ENCODE measurements around the gene FAH. TPM values are rescaled to one million over a fixed set of nuclear protein-coding genes. Genes with fewer than 3 reads are reported as not detected.

Gene FAH
- polyA plus RNA-seq, 4 donors: 26.3 to 81.5 (median 48.7) TPM

DNA sequence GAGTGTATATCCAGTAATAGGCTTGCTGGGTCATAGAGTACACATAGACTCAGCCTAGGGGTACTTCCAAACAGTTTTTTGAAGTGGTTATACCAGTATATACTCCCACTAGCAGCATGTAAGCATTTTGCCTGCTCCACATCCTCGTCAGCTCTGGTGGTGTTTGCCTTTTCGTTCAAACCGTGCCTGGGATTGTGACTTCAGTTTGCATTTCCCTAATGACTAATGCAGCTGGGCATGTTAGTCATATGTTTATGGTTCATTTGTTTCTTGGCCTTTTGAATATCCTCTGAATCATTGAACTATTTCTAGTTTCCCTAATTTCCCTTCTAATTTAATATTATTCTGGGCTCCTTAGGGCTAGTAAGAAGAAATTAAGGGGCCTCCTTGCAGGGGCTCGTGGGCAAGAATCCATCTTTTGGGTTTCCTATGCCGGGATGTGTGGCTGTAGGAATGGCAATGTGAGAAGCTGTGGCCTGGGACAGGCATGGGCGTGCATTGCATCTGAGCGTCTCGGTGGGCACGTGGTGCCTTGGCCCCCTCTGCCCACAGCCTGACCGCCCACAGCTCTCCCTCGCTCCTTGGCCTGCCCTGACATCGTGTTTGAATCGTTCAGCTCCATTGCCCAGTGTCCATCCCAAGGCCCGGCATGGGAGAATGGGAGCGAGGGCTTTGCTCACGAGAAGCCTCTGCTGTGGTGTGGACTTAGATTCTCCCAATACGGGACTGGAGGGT lies 26.4 kb downstream of the FAH start:
- no peaks in the 10 kb centered on the region for H3K27me3 ChIP-seq (ENCODE audit: control insufficient read depth in 3 of 3, insufficient read depth in 3 of 3, low read length in 3 of 3)
- no peaks in the 10 kb centered on the region for H3K4me1 ChIP-seq (ENCODE audit: control insufficient read depth in 3 of 3, insufficient read depth in 2 of 3, low read depth in 1 of 3, low read length in 2 of 3)
- FAIRE-seq (no peak), DNase-seq (no peak)
- H3K9me3 ChIP-seq (ENCODE audit: control insufficient read depth in 2 of 2, insufficient read depth in 1 of 2, low read depth in 1 of 2, low read length in 1 of 2): no peaks in the 10 kb centered on the region
- no peak overlapping the region for H3K4me3 ChIP-seq (ENCODE audit: low read depth in 1 of 3, low read length in 3 of 3)
- no peak overlapping the region for H3K27ac ChIP-seq (ENCODE audit: low read depth in 1 of 3, low read length in 2 of 3)
- peaks cover 3 to 70% (median 3%) of the 10 kb centered on the region in 3 donors for H3K36me3 ChIP-seq (ENCODE audit: control insufficient read depth in 3 of 3, insufficient read depth in 2 of 3, low read depth in 1 of 3, low read length in 3 of 3)
- WGBS, 3 donors: 87 to 93% (median 90%) methylated on average over 17 of the region's 17 CpGs

DNA sequence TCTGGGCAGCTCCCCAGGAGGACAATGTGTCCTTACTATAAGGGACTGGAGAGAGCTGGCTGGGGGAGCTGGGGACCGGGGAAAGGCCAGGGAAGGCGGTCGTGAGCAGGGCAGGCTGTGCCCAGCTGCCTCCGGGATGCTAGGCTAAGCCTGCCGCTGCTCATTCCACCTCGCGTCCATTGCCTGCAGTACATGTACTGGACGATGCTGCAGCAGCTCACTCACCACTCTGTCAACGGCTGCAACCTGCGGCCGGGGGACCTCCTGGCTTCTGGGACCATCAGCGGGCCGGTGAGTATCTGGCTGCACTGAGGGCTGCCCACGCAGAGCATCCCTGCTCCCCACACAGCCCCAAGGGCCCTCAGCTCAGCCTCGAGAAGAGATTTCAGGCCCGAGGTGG lies 27.1 kb downstream of the FAH start:
- no peak for FAIRE-seq
- no peaks in the 10 kb centered on the region for H3K27me3 ChIP-seq (ENCODE audit: control insufficient read depth in 3 of 3, insufficient read depth in 3 of 3, low read length in 3 of 3)
- H3K4me1 ChIP-seq (ENCODE audit: control insufficient read depth in 3 of 3, insufficient read depth in 2 of 3, low read depth in 1 of 3, low read length in 2 of 3): no peaks in the 10 kb centered on the region
- no peak for DNase-seq
- WGBS, 3 donors: 85 to 93% (median 93%) methylated on average over 15 to 16 of the region's 16 CpGs
- no peak overlapping the region for H3K4me3 ChIP-seq (ENCODE audit: low read depth in 1 of 3, low read length in 3 of 3)
- H3K36me3 ChIP-seq (ENCODE audit: control insufficient read depth in 3 of 3, insufficient read depth in 2 of 3, low read depth in 1 of 3, low read length in 3 of 3): peaks cover 3 to 67% (median 3%) of the 10 kb centered on the region in 3 donors
- H3K27ac ChIP-seq (ENCODE audit: low read depth in 1 of 3, low read length in 2 of 3): no peak overlapping the region
- H3K9me3 ChIP-seq (ENCODE audit: control insufficient read depth in 2 of 2, insufficient read depth in 1 of 2, low read depth in 1 of 2, low read length in 1 of 2): no peaks in the 10 kb centered on the region

DNA sequence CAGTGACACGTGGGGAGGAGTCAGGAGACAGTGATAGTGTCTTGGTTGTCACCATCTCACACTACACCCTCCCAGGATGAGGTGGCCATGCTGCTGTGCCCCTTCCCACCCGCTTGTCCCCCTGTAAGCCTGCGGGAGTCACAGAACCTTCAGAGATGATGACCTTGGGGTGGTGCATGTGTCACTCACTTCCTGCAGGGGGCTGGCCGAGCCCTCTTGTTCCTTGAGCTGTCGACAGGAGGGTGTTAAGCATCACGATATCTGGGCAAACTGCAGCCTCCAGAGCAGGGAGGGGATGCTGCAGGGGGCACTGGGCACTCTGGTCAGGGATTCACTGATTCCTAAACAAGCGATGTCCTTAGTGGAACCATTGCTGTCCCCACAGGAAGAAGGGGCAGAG lies 27.7 kb downstream of the FAH start:
- FAIRE-seq (no peak), DNase-seq (no peak)
- Histone ChIP-seq H3K36me3 (ENCODE audit: control insufficient read depth in 3 of 3, insufficient read depth in 2 of 3, low read depth in 1 of 3, low read length in 3 of 3) (peaks cover 3 to 65% (median 3%) of the 10 kb centered on the region in 3 donors), H3K4me3 (ENCODE audit: low read depth in 1 of 3, low read length in 3 of 3) (no peak overlapping the region), H3K9me3 (ENCODE audit: control insufficient read depth in 2 of 2, insufficient read depth in 1 of 2, low read depth in 1 of 2, low read length in 1 of 2) (no peaks in the 10 kb centered on the region), H3K27ac (ENCODE audit: low read depth in 1 of 3, low read length in 2 of 3) (no peak overlapping the region), H3K27me3 (ENCODE audit: control insufficient read depth in 3 of 3, insufficient read depth in 3 of 3, low read length in 3 of 3) (no peaks in the 10 kb centered on the region), H3K4me1 (ENCODE audit: control insufficient read depth in 3 of 3, insufficient read depth in 2 of 3, low read depth in 1 of 3, low read length in 2 of 3) (no peaks in the 10 kb centered on the region)
- 83 to 91% (median 90%) methylated on average over 7 of the region's 7 CpGs for WGBS, 3 donors

DNA sequence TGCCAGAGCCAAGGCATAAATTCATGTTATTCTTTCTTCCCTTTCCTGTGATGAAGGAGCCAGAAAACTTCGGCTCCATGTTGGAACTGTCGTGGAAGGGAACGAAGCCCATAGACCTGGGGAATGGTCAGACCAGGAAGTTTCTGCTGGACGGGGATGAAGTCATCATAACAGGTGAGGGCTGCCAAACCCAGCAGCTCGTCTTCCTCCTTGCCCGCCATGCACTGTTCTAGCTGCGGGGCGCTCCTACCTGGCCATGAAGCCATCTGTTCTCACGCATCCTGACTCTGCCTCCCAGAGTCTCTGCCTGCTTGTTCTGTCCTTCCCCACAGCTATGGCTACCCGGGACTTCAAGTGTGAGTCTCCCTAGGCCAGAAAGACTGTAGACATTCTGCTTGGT lies 28.2 kb downstream of the FAH start:
- 92 to 94% (median 93%) methylated on average over 10 of the region's 10 CpGs for WGBS, 3 donors
- Histone ChIP-seq H3K4me3 (ENCODE audit: low read depth in 1 of 3, low read length in 3 of 3) (no peak overlapping the region), H3K36me3 (ENCODE audit: control insufficient read depth in 3 of 3, insufficient read depth in 2 of 3, low read depth in 1 of 3, low read length in 3 of 3) (peaks cover 3 to 66% (median 5%) of the 10 kb centered on the region in 3 donors), H3K9me3 (ENCODE audit: control insufficient read depth in 2 of 2, insufficient read depth in 1 of 2, low read depth in 1 of 2, low read length in 1 of 2) (no peaks in the 10 kb centered on the region), H3K4me1 (ENCODE audit: control insufficient read depth in 3 of 3, insufficient read depth in 2 of 3, low read depth in 1 of 3, low read length in 2 of 3) (no peaks in the 10 kb centered on the region), H3K27ac (ENCODE audit: low read depth in 1 of 3, low read length in 2 of 3) (no peak overlapping the region), H3K27me3 (ENCODE audit: control insufficient read depth in 3 of 3, insufficient read depth in 3 of 3, low read length in 3 of 3) (no peaks in the 10 kb centered on the region)
- no peak for FAIRE-seq
- no peak for DNase-seq

DNA sequence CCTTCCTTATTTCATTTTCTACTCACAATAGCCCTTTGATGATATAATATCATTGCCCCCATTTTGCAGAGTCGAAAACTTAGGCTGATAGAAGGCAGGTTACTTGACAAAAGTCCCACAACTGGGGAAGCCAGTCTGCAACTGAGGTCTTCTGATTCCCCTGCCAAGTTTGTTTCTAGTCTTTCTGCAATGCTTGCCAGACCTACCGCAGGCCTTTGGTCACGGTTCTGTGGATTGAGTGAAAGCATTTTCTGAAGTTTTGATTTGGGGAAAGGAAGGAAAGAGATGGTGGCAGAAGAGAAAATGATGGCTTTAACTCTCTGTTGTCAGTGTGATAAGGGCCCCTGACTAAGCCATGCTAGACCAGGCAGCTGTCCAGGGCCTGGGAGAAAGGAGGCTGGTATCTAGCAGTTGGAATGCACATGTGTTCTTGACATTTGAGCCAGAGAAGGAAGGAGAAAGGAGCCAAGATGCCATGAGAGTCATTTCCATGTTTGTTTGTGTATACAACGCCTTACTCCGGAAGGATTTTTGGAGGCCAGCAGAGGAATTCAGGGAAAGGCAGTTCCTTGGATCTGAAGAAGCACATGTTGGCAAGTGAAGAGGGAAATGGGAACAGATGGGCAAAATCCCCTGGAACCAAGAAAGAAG lies 29.9 kb downstream of the FAH start:
- DNase-seq: no peak
- peaks cover 3 to 67% (median 9%) of the 10 kb centered on the region in 3 donors for H3K36me3 ChIP-seq (ENCODE audit: control insufficient read depth in 3 of 3, insufficient read depth in 2 of 3, low read depth in 1 of 3, low read length in 3 of 3)
- no peaks in the 10 kb centered on the region for H3K27me3 ChIP-seq (ENCODE audit: control insufficient read depth in 3 of 3, insufficient read depth in 3 of 3, low read length in 3 of 3)
- H3K4me1 ChIP-seq (ENCODE audit: control insufficient read depth in 3 of 3, insufficient read depth in 2 of 3, low read depth in 1 of 3, low read length in 2 of 3): no peaks in the 10 kb centered on the region
- no peak for FAIRE-seq
- H3K4me3 ChIP-seq (ENCODE audit: low read depth in 1 of 3, low read length in 3 of 3): no peak overlapping the region
- no peaks in the 10 kb centered on the region for H3K9me3 ChIP-seq (ENCODE audit: control insufficient read depth in 2 of 2, insufficient read depth in 1 of 2, low read depth in 1 of 2, low read length in 1 of 2)
- no peak overlapping the region for H3K27ac ChIP-seq (ENCODE audit: low read depth in 1 of 3, low read length in 2 of 3)
- 66 to 92% (median 85%) methylated on average over 5 of the region's 5 CpGs for WGBS, 3 donors

DNA sequence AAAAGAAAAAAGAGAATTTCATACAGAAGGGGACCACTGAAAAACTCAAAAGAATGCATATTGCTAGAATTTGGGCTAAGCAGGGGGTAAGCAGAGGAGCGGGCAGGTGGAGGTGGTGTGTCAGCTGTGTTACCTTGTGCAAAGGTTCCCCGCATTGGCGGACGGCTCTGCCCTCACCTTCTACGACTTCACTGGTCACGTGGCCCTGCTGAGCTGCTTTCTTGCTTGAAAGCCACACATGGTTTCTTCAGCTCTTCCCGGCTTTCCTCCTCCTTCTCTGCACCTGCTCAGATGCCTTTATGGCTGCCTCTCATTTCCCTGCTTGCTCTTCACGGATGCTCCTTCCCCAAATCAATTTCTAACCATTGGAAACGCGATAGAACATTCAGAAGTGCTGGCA lies 30.5 kb downstream of the FAH start:
- H3K4me3 ChIP-seq (ENCODE audit: low read depth in 1 of 3, low read length in 3 of 3): no peak overlapping the region
- DNase-seq (no peak), FAIRE-seq (no peak)
- H3K36me3 ChIP-seq (ENCODE audit: control insufficient read depth in 3 of 3, insufficient read depth in 2 of 3, low read depth in 1 of 3, low read length in 3 of 3): peaks cover 3 to 65% (median 9%) of the 10 kb centered on the region in 3 donors
- H3K9me3 ChIP-seq (ENCODE audit: control insufficient read depth in 2 of 2, insufficient read depth in 1 of 2, low read depth in 1 of 2, low read length in 1 of 2): no peaks in the 10 kb centered on the region
- WGBS, 3 donors: 93 to 96% (median 95%) methylated on average over 10 of the region's 10 CpGs
- no peaks in the 10 kb centered on the region for H3K4me1 ChIP-seq (ENCODE audit: control insufficient read depth in 3 of 3, insufficient read depth in 2 of 3, low read depth in 1 of 3, low read length in 2 of 3)
- H3K27me3 ChIP-seq (ENCODE audit: control insufficient read depth in 3 of 3, insufficient read depth in 3 of 3, low read length in 3 of 3): no peaks in the 10 kb centered on the region
- no peak overlapping the region for H3K27ac ChIP-seq (ENCODE audit: low read depth in 1 of 3, low read length in 2 of 3)

DNA sequence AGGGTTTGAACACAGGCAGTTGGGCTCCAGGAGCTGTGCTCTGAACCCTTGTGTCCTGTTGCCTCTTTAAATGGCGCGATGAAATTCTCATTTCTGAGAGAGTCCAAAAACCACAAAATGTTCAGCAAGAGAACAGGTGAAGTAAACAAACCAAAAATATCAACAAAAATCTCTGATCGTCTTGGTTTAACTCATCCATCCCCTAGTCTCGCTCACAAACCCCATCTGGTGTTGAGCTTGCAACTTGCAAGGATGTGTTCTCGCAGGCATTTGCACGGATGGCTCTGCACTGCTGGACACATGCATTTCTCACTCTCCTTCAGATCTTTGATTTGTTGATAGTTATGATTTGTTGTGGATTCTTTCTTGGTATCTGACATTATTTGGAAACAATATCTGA lies 31.1 kb downstream of the FAH start:
- H3K4me1 ChIP-seq (ENCODE audit: control insufficient read depth in 3 of 3, insufficient read depth in 2 of 3, low read depth in 1 of 3, low read length in 2 of 3): no peaks in the 10 kb centered on the region
- no peak for FAIRE-seq
- no peak for DNase-seq
- no peak overlapping the region for H3K4me3 ChIP-seq (ENCODE audit: low read depth in 1 of 3, low read length in 3 of 3)
- WGBS, 3 donors: 84 to 90% (median 85%) methylated on average over 6 of the region's 6 CpGs
- H3K9me3 ChIP-seq (ENCODE audit: control insufficient read depth in 2 of 2, insufficient read depth in 1 of 2, low read depth in 1 of 2, low read length in 1 of 2): no peaks in the 10 kb centered on the region
- no peaks in the 10 kb centered on the region for H3K27me3 ChIP-seq (ENCODE audit: control insufficient read depth in 3 of 3, insufficient read depth in 3 of 3, low read length in 3 of 3)
- peaks cover 3 to 65% (median 9%) of the 10 kb centered on the region in 3 donors for H3K36me3 ChIP-seq (ENCODE audit: control insufficient read depth in 3 of 3, insufficient read depth in 2 of 3, low read depth in 1 of 3, low read length in 3 of 3)
- no peak overlapping the region for H3K27ac ChIP-seq (ENCODE audit: low read depth in 1 of 3, low read length in 2 of 3)

DNA sequence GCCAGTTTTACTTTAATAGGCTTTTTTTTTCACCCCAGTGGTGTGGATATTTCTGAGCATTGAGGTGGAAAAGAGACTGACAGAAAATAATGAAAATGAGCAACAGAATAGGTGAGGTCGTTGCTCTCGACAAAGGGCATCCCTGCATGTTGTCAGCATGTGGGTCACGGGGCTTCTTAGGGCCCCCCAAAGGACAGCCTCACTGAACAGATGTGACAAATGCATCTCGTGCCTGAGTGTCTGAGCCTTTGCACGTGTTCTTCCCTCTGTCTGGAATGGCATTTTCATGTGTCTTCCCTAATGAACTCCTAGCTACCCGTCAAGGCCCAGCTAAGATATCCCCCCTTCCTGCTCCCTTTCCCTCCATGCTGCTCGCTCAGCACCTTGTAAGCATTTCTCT lies 31.8 kb downstream of the FAH start:
- no peak for DNase-seq
- H3K9me3 ChIP-seq (ENCODE audit: control insufficient read depth in 2 of 2, insufficient read depth in 1 of 2, low read depth in 1 of 2, low read length in 1 of 2): no peaks in the 10 kb centered on the region
- H3K27me3 ChIP-seq (ENCODE audit: control insufficient read depth in 3 of 3, insufficient read depth in 3 of 3, low read length in 3 of 3): no peaks in the 10 kb centered on the region
- WGBS, 3 donors: 84 to 94% (median 91%) methylated on average over 7 of the region's 7 CpGs
- H3K4me1 ChIP-seq (ENCODE audit: control insufficient read depth in 3 of 3, insufficient read depth in 2 of 3, low read depth in 1 of 3, low read length in 2 of 3): no peaks in the 10 kb centered on the region
- H3K27ac ChIP-seq (ENCODE audit: low read depth in 1 of 3, low read length in 2 of 3): no peak overlapping the region
- FAIRE-seq: no peak
- no peak overlapping the region for H3K4me3 ChIP-seq (ENCODE audit: low read depth in 1 of 3, low read length in 3 of 3)
- H3K36me3 ChIP-seq (ENCODE audit: control insufficient read depth in 3 of 3, insufficient read depth in 2 of 3, low read depth in 1 of 3, low read length in 3 of 3): peaks cover 3 to 59% (median 9%) of the 10 kb centered on the region in 3 donors
